ENCODE data around the gene LINGO4. TPM values are rescaled to one million over a fixed set of nuclear protein-coding genes. Genes with fewer than 3 reads are reported as not detected.

The LINGO4 gene
- total and polyA plus RNA-seq, 2 of the 13 experiments (the other 11 are each of a cell fraction or from before 2014, with no cell fraction given), result 0.02 to 0.05 TPM

DNA sequence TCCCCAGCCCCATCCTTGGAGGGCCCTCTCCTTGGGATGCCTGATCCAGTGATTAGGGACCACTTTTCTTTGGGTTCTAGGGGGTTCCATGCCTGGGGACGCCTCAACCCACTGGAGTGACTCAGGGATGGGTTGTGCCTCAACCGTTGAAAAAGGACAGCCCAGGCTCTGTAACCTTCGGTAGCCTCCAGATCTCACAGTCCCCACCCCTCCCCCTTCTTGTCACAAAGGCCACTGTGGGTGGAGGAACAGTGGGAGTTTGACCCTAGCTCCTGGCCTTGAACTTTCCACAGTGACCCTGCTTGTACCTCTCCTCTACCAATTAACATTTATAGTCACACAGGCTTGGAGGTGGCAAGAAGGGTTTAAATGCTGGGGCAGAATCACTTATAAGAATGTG is 29.0 kb upstream of the LINGO4 start (continued):
- TF ChIP-seq HNF4G (IDR thresholded peaks at IDR 0.05; ENCODE audit: borderline replicate concordance, low read depth, low read length) (peak; percentile 87), HNF4G (CRISPR knock-in tag; IDR thresholded peaks at IDR 0.05; ENCODE audit: borderline replicate concordance, low read depth) (no peak), DDIT3 (CRISPR knock-in tag; IDR thresholded peaks at IDR 0.05) (no peak), ZNF451 (CRISPR knock-in tag; IDR thresholded peaks at IDR 0.05) (no peak), TAF1 (CRISPR knock-in tag; IDR thresholded peaks at IDR 0.05) (no peak), ARID4A (CRISPR knock-in tag; IDR thresholded peaks at IDR 0.05; ENCODE audit: borderline replicate concordance) (peak; percentile 30; the same call in 1 of the 2 replicates), TCF7 (IDR thresholded peaks at IDR 0.05; ENCODE audit: low read depth) (no peak), RARG (CRISPR knock-in tag; IDR thresholded peaks at IDR 0.05; ENCODE audit: low read depth) (no peak), MAZ (IDR thresholded peaks at IDR 0.05; ENCODE audit: borderline replicate concordance, low read depth, low read length) (no peak), MAZ (CRISPR knock-in tag; IDR thresholded peaks at IDR 0.05; ENCODE audit: low read depth) (no peak), PPARG (CRISPR knock-in tag; conservative IDR thresholded peaks at IDR 0.05) (no peak), ZNF550 (CRISPR knock-in tag; IDR thresholded peaks at IDR 0.05; ENCODE audit: borderline replicate concordance) (no peak), GABPB1 (CRISPR knock-in tag; IDR thresholded peaks at IDR 0.05) (no peak), HNRNPLL (IDR thresholded peaks at IDR 0.05; ENCODE audit: low read depth, low read length, poor library complexity, severe bottlenecking) (no peak), POGK (CRISPR knock-in tag; conservative IDR thresholded peaks at IDR 0.05) (no peak), PITX1 (CRISPR knock-in tag; IDR thresholded peaks at IDR 0.05) (0 out of 2 replicates have a peak, but pooled peaks have one; percentile 37), ZNF788 (CRISPR knock-in tag; IDR thresholded peaks at IDR 0.05; ENCODE audit: borderline replicate concordance) (no peak), KLF6 (CRISPR knock-in tag; IDR thresholded peaks at IDR 0.05) (no peak), U2AF1 (optimal IDR thresholded peaks at IDR 0.05; ENCODE audit: low read depth, low read length) (no peak), ZNF678 (CRISPR knock-in tag; IDR thresholded peaks at IDR 0.05) (no peak), BRF2 (CRISPR knock-in tag; IDR thresholded peaks at IDR 0.05) (no peak)
- TF ChIP-seq, protein P1, sequence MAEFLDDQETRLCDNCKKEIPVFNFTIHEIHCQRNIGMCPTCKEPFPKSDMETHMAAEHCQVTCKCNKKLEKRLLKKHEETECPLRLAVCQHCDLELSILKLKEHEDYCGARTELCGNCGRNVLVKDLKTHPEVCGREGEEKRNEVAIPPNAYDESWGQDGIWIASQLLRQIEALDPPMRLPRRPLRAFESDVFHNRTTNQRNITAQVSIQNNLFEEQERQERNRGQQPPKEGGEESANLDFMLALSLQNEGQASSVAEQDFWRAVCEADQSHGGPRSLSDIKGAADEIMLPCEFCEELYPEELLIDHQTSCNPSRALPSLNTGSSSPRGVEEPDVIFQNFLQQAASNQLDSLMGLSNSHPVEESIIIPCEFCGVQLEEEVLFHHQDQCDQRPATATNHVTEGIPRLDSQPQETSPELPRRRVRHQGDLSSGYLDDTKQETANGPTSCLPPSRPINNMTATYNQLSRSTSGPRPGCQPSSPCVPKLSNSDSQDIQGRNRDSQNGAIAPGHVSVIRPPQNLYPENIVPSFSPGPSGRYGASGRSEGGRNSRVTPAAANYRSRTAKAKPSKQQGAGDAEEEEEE (CRISPR knock-in tag; IDR thresholded peaks at IDR 0.05; ENCODE audit: borderline replicate concordance), result no peak

All from HepG2 (cell line).